MM.1S (cell line): ENCODE measurements around the gene FBXL4.

Experiments used
- EZH2 ChIP-seq: fragments of 300-600 bp; sonication (generic); optimal IDR thresholded peaks from 2 replicates; pipeline ENCODE3; 2017; ENCODE audit warnings: low read depth, mild to moderate bottlenecking, antibody characterized with exemption, low read length, mixed read lengths
- EZH2phosphoT487 ChIP-seq: fragments of 300-600 bp; sonication (generic); IDR thresholded peaks from 2 replicates; pipeline ENCODE4 v1.6.1; 2018; ENCODE audit warnings: antibody characterized with exemption, low read length
- TF ChIP-seq, protein P1 (sequence below): fragments of 300-600 bp; sonication (generic); IDR thresholded peaks from 2 replicates; pipeline ENCODE4 v1.5.1; 2016; ENCODE audit warnings: antibody characterized with exemption, low read length, mixed read lengths

DNA sequence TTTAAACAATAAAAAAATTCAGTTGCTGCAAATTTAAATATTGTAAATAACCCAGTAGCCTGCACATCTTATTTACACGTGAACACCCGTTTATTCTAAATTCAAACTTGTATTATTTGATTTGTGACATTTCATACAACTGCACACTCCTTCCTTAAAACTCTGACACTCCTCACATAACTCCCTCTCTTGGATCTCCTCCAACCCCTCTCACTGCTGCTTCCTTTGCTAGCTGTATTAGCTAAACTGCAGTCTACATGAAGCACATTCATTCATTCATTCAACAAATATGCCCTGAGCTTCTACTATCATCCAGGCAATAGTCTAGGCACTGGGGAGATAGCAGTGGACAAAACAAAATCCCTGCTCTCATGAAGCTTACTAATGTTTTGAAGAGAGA, 47.0 kb downstream of the FBXL4 start:
- TF ChIP-seq, protein P1, sequence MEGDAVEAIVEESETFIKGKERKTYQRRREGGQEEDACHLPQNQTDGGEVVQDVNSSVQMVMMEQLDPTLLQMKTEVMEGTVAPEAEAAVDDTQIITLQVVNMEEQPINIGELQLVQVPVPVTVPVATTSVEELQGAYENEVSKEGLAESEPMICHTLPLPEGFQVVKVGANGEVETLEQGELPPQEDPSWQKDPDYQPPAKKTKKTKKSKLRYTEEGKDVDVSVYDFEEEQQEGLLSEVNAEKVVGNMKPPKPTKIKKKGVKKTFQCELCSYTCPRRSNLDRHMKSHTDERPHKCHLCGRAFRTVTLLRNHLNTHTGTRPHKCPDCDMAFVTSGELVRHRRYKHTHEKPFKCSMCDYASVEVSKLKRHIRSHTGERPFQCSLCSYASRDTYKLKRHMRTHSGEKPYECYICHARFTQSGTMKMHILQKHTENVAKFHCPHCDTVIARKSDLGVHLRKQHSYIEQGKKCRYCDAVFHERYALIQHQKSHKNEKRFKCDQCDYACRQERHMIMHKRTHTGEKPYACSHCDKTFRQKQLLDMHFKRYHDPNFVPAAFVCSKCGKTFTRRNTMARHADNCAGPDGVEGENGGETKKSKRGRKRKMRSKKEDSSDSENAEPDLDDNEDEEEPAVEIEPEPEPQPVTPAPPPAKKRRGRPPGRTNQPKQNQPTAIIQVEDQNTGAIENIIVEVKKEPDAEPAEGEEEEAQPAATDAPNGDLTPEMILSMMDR, result no peak
- TF ChIP-seq EZH2, result no peak
- no peak for TF ChIP-seq EZH2phosphoT487
